Stimulated activated naive CD4-positive, alpha-beta T cell (primary cell): ENCODE results near the gene CD2.

ENCODE experiments used
- DNase-seq, 6 experiments: peaks; one replicate each; lab custom pipeline; 2025; lab: John Stamatoyannopoulos, UW

Gene CD2

GRCh38 chr1:116760487-116760886, 6.3 kb downstream of the CD2 start:
- DNase-seq = no peak

GRCh38 chr1:116760996-116761665, 6.9 kb downstream of the CD2 start:
- no peak for DNase-seq

GRCh38 chr1:116762281-116762680, 8.1 kb downstream of the CD2 start:
- DNase-seq = no peak

GRCh38 chr1:116762781-116763115, 8.5 kb downstream of the CD2 start:
- no peak for DNase-seq

- peak; percentile 21 to 53 (median 34) for DNase-seq
These were observed 9.0 kb downstream of the CD2 start for GRCh38 chr1:116763116-116763786.

GRCh38 chr1:116763787-116764465, 9.7 kb downstream of the CD2 start:
- DNase-seq = peak in 5 of 6 experiments; percentile 17 to 36 (median 30)

GRCh38 chr1:116764466-116764898, 10.3 kb downstream of the CD2 start:
- peak in 5 of 6 experiments; percentile 30 to 67 (median 57) for DNase-seq

- no peak for DNase-seq
These were observed 11.0 kb downstream of the CD2 start for GRCh38 chr1:116764906-116765862.

GRCh38 chr1:116765962-116766361, 11.7 kb downstream of the CD2 start:
- DNase-seq = no peak

GRCh38 chr1:116766616-116767469, 12.6 kb downstream of the CD2 start:
- DNase-seq = peak in 4 of 6 experiments; percentile 20 to 46 (median 42)

- DNase-seq = no peak
These were observed 13.7 kb downstream of the CD2 start for GRCh38 chr1:116767782-116768382.

GRCh38 chr1:116768416-116769103, 14.3 kb downstream of the CD2 start:
- DNase-seq = no peak

- peak in 1 of 6 experiments; percentile 21 for DNase-seq
These were observed 14.8 kb downstream of the CD2 start for GRCh38 chr1:116769104-116769452.

- peak; percentile 44 to 89 (median 74) for DNase-seq
These were observed 15.3 kb downstream of the CD2 start for GRCh38 chr1:116769561-116769977.

GRCh38 chr1:116769994-116770393, 15.8 kb downstream of the CD2 start:
- DNase-seq = no peak

GRCh38 chr1:116770625-116771024, 16.4 kb downstream of the CD2 start:
- no peak for DNase-seq

- DNase-seq = no peak
These were observed 17.9 kb downstream of the CD2 start for GRCh38 chr1:116771997-116772647.

- DNase-seq = no peak
These were observed 18.4 kb downstream of the CD2 start for GRCh38 chr1:116772648-116773045.

GRCh38 chr1:116775116-116775752, 21.0 kb downstream of the CD2 start:
- DNase-seq = no peak
